Measurements from ENCODE around the gene IDH3G.

Gene IDH3G

DNA sequence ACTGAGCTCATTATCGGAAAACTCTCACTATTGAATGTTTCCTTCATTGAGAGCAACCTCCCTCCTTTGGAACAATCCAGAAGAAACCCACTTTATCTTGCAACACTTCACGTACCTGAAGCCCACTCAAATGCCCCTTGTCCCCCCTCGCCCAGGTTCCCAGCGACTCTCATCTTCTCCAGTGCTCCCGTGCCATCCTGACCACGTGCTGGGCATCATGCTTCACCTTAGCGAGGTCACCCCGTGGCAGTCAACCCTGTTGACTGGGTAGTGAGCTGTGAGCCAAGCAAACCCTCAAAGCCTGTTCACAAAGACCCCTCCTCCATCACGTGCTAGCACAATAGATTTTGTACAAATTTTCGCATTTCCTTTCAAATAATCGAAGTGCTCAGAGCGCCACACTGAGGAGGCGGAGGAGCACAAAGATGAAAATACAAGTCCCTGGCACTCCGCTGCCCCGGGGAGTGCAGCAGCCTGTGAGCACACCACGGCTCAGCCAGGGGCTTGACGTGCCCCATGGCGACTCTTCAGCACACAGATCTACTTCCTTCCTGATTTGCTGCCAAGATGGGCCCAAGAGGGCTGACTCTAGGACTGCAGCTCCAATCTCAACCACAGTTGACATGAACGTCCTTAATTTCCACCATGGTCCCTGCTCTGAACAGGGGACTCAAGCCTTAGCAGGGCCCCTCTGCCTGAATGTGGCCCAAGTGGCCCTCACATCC, 20.6 kb upstream of the IDH3G start:
- no peak for DNase-seq

- DNase-seq = no peak
Observed at GRCh38 chrX:153813161-153813560, 19.0 kb upstream of the IDH3G start.

GRCh38 chrX:153812220-153812619, 18.0 kb upstream of the IDH3G start:
- DNase-seq = no peak

DNA sequence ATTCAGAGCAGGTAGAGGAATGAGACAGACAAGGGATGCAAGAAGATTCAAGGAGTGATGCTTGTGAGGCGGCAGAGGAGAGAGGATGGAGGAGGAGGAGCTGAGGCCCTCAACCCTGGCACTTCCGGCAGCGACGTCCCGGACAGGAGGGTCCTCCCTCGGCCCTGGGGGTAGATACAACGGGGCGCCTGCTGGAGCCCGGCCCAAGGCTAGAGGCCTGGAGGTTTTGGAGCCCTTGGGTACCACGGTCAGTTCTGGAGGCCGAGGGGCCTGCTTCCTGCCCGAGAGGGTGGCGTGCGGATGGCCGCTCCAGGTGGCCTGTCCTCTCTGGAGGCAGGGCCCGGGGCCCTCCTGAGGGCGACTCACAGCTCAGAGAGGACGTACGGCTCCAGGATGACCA, 13.8 kb upstream of the IDH3G start:
- DNase-seq = no peak

GRCh38 chrX:153806999-153807575, 12.9 kb upstream of the IDH3G start:
- DNase-seq = no peak

DNA sequence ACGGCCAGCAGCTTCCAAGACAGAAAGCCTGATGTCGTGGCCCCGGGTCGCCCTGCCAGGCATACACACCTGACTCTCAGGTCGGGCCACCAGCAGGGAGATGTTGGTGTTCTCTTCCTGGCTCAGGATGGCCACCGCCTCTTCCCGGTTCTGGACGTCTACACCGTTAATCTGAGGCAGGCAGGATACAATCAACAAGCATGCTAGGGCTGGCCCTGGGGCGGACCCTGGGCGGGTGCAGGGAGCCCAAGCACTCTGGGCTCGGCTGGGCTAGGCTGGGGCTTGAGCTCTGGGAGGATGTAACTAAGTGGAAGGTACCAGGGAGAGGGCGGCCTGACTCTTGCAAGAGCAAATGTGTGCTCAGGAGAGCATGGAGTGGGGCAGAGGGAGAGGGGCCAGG, 11.3 kb upstream of the IDH3G start:
- DNase-seq = no peak

GRCh38 chrX:153804621-153805020, 10.4 kb upstream of the IDH3G start:
- DNase-seq = no peak

GRCh38 chrX:153804100-153804595, 10.0 kb upstream of the IDH3G start:
- DNase-seq = no peak

GRCh38 chrX:153803211-153804099, 9.3 kb upstream of the IDH3G start:
- DNase-seq = no peak

GRCh38 chrX:153802513-153803045, 8.4 kb upstream of the IDH3G start:
- no peak for DNase-seq

DNA sequence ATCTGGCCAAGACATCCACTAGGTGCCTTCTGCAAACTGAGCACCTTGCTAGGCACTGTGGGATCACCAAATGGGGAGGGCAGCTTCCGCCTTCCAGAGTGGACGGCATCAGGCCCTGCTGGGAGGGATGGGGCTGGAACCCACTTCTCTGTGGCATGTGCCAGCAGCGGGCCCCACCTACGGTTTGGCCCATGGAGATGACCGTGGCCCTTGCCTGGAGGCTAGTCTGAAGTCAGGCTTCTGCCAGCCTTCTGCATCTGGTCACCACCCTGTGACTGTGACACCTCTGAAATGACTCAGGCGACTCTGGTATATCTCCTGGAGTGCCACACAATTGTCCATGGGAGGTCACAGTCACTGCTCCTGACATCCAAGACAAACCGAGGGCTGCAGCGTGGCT, 7.5 kb upstream of the IDH3G start:
- DNase-seq = no peak

DNA sequence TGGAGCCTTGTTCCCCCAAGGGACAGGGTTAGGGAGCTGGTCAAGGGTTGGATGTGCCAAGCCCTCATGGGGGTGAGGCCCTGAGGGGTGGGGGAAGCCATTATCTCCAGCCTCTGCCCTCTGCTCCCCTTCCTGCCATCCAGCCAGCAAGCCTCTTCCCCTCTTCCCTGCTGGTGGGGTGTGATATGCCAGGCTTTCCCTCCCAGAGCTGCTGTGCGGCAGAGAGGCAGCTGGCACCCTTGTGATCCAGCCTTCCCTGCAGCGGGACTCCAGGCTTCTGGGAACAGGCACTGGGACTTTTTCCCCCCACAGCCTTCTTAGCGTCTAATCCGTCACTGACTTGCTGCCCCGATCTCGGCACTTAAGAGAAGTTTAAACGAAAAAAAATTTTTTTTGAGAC, 6.6 kb upstream of the IDH3G start:
- no peak for DNase-seq

- no peak for DNase-seq
Observed at GRCh38 chrX:153800177-153800722, 6.1 kb upstream of the IDH3G start.

DNA sequence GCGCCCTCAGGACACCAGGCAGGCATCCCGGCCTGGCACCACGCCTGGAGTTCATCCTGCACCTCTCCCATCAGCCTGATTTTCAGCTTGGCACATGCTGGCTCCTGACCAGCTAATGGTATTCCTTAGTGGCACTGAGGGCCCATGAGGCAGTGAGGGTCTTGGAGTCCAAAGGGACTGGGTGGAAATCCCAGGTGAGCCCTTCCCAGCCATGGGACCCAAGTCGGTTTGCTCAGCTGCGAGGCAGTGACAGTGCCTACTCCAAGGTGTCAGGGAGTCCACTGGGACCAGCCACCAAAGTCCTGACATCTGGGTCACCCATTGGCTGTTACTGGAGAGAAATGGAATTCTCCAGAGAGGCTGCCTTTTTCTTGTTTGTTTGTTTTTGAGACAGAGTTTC, 5.2 kb upstream of the IDH3G start:
- DNase-seq = no peak

GRCh38 chrX:153797415-153798015, 3.3 kb upstream of the IDH3G start:
- no peak for DNase-seq

- DNase-seq = no peak
Observed at GRCh38 chrX:153794897-153795816, 982 bp upstream of the IDH3G start.

DNA sequence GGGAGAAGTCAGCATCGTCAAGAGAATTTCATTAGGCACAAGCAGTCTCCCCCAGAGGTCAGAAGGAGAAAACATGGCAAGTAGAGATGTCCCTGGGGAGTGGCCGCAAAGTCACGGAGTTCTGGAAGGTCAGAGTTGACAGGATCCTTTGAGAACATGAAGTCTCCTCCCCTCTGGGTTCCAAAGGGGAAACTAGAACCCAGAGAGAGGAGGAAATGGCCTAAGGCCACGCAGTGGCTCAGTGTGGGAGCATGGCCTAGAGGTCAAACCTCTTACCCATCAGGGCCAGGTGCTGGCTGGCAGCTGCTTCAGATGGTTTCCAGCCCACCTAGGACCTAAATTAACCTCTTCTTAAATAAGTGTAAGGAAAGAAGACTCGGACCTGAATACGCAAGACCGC, 884 bp downstream of the IDH3G start:
- DNase-seq = no peak

- DNase-seq = no peak
Observed at GRCh38 chrX:153792368-153792767, 1.8 kb downstream of the IDH3G start.

DNA sequence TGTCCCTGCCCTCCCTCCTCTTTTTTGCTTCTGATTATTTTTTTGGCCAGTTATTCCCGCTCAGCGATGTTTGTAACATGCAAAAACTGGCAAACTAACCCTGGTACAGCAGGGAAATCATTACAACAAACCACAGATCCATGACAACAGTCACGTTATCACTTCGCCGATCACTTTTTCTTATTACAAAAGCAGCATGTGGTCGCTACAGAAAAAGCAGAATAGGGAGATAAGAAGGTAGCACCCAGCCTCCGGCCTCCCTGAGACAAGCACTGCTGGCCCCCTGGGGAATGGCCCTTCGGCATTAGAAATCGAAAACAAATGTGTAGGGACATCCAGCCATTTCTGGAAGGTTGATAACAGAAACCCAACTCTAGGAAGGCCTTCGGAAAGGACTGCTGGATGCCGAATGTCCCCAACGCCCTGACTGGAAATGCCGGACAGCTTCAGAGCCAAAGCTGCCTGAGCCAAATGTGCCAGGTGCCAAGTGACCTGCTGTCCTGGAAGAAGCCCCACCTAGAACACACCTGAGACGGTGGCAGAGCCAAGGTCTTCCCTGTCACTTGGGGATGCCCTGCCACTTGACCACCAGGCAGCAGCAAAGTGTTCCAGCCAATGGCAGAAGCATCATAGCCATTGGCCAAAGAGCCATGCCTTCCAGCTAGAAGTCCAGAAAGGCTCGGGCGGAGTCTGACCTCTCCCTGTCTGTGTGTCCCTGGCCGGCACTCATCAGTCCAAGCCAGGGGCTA, 2.9 kb downstream of the IDH3G start:
- DNase-seq = no peak

- DNase-seq = no peak
Observed at GRCh38 chrX:153789654-153790053, 4.5 kb downstream of the IDH3G start.

DNA sequence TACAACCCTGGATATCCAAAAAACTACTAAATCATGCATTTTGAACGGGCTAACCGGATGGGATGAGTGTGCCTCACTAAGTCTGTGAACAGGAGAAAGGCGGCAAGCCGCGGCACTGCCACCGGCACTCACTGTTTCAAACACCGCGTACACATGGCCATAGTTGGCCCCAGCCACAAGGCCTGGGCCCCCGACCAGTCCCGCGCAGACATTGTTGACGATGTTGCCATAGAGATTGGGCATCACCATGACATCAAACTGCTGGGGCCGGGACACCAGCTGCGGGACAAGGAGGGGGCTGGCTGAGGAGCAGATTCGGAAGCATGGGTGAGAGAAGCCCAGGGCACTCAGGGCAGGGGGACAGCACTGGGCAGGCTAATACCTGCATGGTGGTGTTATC, 7.5 kb downstream of the IDH3G start:
- no peak for DNase-seq
